Progenitor cell of endocrine pancreas (in vitro differentiated cells): ENCODE measurements around the gene MTG2. TPM values are rescaled to one million over a fixed set of nuclear protein-coding genes. Genes with fewer than 3 reads are reported as not detected.

Experiments
- DNase-seq: peaks from one replicate; pipeline ENCODE4 v3.0.0; 2021; ENCODE audit warnings: low spot score; ENCODE audit not compliant: unreplicated experiment
- H3K27ac Mint-ChIP-seq: 2 replicates; pipeline ENCODE4 v1.8.0; 2021; ENCODE audit warnings: mild to moderate bottlenecking, moderate library complexity, mixed read lengths
- H3K27me3 Mint-ChIP-seq: 2 replicates; pipeline ENCODE4 v1.8.0; 2021; ENCODE audit warnings: mixed read lengths
- H3K36me3 Mint-ChIP-seq: 2 replicates; pipeline ENCODE4 v1.8.0; 2022; ENCODE audit warnings: mixed read lengths; ENCODE audit not compliant: insufficient read depth
- H3K4me1 Mint-ChIP-seq: 2 replicates; pipeline ENCODE4 v1.8.0; 2021; ENCODE audit warnings: low read depth, mixed read lengths
- H3K4me3 Mint-ChIP-seq: 2 replicates; pipeline ENCODE4 v1.8.0; 2021; ENCODE audit warnings: low read depth, mild to moderate bottlenecking, moderate library complexity, mixed read lengths
- H3K9me3 Mint-ChIP-seq: 2 replicates; pipeline ENCODE4 v1.8.0; 2021; ENCODE audit warnings: low read depth, mixed read lengths
- CTCF ChIP-seq: fragments of 200-600 bp; sonication (generic); IDR thresholded peaks from one replicate; pipeline ENCODE4 v1.5.0; 2021; ENCODE audit warnings: antibody characterized with exemption, mild to moderate bottlenecking; ENCODE audit not compliant: unreplicated experiment
- total RNA-seq: library from RNA; stranded (reverse); gene quantifications from 2 replicates; pipeline ENCODE4 v1.2.1, GENCODE V29; 2021

Gene MTG2
- total RNA-seq, 1 donor from 2014 or later = 31.6 TPM

DNA sequence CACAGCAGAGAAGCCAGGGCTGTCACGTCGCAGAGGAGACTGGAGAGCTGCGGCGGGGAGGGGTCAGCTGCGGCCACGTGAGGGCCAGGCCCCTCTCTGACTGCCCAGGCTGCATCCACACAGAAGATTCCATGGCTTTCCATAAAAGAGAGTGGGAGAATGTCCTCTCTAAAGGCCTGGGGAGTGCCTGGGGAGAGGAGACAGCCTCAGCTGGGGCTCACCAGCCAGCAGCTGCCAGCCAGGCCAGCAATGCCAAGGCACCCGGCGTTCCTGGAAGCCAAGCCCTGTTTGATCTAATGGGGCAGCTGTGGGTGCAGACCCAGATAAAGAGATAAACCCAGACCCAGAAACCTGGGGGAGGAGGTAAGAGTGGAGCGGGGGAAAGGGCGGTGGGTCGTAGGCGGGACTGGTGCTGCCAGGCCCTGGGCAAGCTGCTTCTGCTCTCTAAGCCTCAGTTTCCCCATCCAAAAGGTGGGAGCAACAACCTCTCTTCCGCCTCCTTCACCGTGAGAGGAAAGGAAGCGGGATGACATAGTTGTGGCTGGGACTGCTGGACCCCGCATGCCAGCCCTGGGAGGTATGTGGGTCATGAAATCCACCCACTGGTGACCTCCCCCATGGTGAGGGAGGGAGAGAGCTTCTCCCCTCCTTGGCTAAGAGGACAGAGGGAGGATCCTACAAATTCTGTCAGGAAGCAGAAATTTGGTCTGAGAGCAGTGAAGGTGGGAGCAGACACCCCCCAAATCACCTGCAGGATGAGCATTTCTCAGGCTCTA is 52.4 kb downstream of the MTG2 start:
- Mint-ChIP-seq H3K9me3 (no peaks in the 10 kb centered on the region), H3K27ac (no peak overlapping the region), H3K27me3 (peaks cover 3% of the 10 kb centered on the region), H3K4me1 (peaks cover 13% of the 10 kb centered on the region), H3K36me3 (peaks cover 2% of the 10 kb centered on the region), H3K4me3 (no peak overlapping the region)
- no peak for DNase-seq
- TF ChIP-seq CTCF = no peak

DNA sequence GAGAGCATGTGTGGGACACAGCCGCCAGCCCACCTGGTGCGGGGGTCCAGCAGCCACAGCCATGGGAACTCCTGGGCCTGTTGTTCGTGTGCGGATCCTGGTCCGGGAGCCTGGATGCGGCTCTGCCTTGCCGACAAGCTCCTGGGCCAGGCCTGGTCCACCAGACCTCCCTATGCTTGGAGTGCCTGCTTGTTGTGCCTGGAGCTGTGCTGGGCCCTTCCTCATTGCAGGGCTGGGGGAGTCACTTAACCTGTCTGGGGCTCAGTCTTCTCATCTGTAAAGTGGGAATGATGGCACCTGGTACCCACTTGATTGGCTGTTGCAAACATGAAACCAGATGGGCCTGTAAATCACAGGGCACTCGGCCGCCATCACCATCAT is 52.9 kb downstream of the MTG2 start:
- DNase-seq = no peak
- Mint-ChIP-seq H3K4me3 (no peak overlapping the region), H3K27ac (no peak overlapping the region), H3K36me3 (peaks cover 2% of the 10 kb centered on the region), H3K27me3 (peaks cover 3% of the 10 kb centered on the region), H3K9me3 (no peaks in the 10 kb centered on the region), H3K4me1 (peaks cover 13% of the 10 kb centered on the region)
- no peak for TF ChIP-seq CTCF

DNA sequence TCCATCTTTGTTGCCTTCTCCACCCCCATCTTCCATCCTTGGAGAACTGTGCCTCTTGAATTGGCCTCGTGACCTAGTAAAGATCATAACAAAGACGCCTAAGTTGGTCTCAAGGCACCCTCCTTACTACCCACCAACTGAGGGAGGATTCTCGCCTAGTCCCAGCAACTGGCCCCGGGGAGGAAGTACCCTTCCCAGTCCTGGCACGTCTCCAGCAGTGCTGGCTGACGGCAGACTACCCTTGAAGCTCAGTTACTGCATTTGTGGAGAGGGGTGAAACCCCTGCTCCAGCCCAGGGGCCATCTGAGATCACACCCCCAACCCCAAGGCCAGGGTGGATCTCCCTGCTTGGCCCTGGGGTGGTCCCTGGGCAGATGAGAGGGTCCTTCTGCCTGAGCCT is 53.4 kb downstream of the MTG2 start:
- peaks cover 3% of the 10 kb centered on the region for H3K27me3 Mint-ChIP-seq
- TF ChIP-seq CTCF = no peak
- H3K36me3 Mint-ChIP-seq = peaks cover 2% of the 10 kb centered on the region
- no peak overlapping the region for H3K4me3 Mint-ChIP-seq
- H3K9me3 Mint-ChIP-seq = no peaks in the 10 kb centered on the region
- DNase-seq = no peak
- peaks cover 13% of the 10 kb centered on the region for H3K4me1 Mint-ChIP-seq
- H3K27ac Mint-ChIP-seq = no peak overlapping the region

GRCh38 chr20:62236766-62237513 is 54.1 kb downstream of the MTG2 start:
- H3K27me3 Mint-ChIP-seq = peaks cover 3% of the 10 kb centered on the region
- no peak overlapping the region for H3K4me3 Mint-ChIP-seq
- no peak for TF ChIP-seq CTCF
- no peak overlapping the region for H3K27ac Mint-ChIP-seq
- peaks cover 6% of the 10 kb centered on the region for H3K36me3 Mint-ChIP-seq
- no peaks in the 10 kb centered on the region for H3K9me3 Mint-ChIP-seq
- H3K4me1 Mint-ChIP-seq = peaks cover 13% of the 10 kb centered on the region
- no peak for DNase-seq

DNA sequence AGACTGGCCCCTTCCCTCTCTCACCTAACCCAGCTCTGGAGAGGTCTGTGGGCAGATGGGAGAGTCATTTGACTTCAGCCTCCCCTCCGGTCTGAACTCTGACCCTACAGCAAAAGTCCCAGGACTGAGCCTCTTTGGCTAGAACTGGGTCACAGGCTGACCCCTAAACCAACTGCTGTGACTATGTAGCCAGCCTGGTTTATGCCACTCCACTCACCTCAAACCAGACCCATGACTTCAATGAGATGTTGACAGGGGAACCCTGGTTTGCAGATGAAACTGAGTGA is 54.6 kb downstream of the MTG2 start:
- Mint-ChIP-seq H3K36me3 (peaks cover 8% of the 10 kb centered on the region), H3K27ac (peak overlapping the region; percentile 93), H3K9me3 (no peaks in the 10 kb centered on the region), H3K4me1 (peaks cover 13% of the 10 kb centered on the region), H3K27me3 (peaks cover under 1% of the 10 kb centered on the region), H3K4me3 (peak overlapping the region; percentile 67)
- no peak for DNase-seq
- TF ChIP-seq CTCF = no peak
